BE2C (cell line): ENCODE measurements around the gene PTPRU.

Experiments used
- DNase-seq: peaks from one replicate; pipeline ENCODE4 v3.0.0-alpha.2; 2020
- H3K27me3 ChIP-seq: fragments of 250-450 bp; sonication (Bioruptor Pico); 2 replicates; pipeline ENCODE4 v1.5.1; 2020; ENCODE audit warnings: mild to moderate bottlenecking
- H3K36me3 ChIP-seq: fragments of 250-450 bp; sonication (Bioruptor Pico); 2 replicates; pipeline ENCODE4 v1.5.1; 2020; ENCODE audit warnings: mild to moderate bottlenecking
- H3K4me1 ChIP-seq: fragments of 250-450 bp; sonication (Bioruptor Pico); 2 replicates; pipeline ENCODE4 v1.5.1; 2020
- H3K4me3 ChIP-seq: 2 replicates; pipeline ENCODE4 v1.5.1; 2011; ENCODE audit warnings: low read depth, low read length
- H3K9me3 ChIP-seq: fragments of 250-450 bp; sonication (Bioruptor Pico); 2 replicates; pipeline ENCODE4 v1.5.1; 2020
- TF ChIP-seq, protein P1 (sequence below): IDR thresholded peaks from 2 replicates; pipeline ENCODE4 v1.5.1; 2012; ENCODE audit warnings: mild to moderate bottlenecking, low read depth, low read length

PTPRU gene

DNA sequence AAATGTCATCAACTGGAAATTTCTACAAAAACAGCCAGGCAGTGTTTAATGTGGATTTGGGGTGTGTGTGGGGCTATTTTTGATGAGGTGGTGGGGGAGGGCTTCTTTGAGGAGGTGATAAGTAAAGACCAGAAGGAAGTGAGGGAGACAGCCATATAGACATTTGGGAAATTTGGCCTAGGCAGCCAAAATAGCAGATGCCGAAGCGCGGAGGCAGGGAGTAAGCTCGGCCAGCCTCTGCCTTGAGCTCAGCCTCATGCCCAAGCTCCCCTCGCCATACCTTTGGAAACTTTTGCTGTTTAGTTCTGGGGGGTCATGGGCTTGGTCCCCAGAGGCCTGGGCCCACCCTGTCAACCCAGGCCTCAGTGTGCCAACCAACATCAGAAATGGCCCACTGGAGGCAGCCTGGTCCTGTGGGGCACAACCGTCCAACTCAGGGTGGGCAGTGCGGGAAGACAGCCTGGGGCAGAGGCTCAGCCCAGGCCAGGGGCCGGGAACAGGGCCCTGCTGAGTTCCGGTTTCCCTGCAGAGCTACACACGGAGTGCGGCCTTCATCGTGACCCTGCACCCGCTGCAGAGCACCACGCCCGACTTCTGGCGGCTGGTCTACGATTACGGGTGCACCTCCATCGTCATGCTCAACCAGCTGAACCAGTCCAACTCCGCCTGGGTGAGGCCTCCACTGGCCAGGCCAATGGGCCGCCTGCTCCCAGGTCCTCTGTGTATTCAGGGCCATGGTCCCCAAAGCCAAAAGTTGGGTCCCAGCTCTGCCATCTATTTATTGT lies 84.0 kb downstream of the PTPRU start:
- Histone ChIP-seq H3K4me1 (no peaks in the 10 kb centered on the region), H3K36me3 (no peaks in the 10 kb centered on the region; the same call in 1 of the 2 replicates), H3K27me3 (no peaks in the 10 kb centered on the region), H3K9me3 (no peaks in the 10 kb centered on the region), H3K4me3 (no peak overlapping the region)
- no peak for DNase-seq
- TF ChIP-seq, protein P1, sequence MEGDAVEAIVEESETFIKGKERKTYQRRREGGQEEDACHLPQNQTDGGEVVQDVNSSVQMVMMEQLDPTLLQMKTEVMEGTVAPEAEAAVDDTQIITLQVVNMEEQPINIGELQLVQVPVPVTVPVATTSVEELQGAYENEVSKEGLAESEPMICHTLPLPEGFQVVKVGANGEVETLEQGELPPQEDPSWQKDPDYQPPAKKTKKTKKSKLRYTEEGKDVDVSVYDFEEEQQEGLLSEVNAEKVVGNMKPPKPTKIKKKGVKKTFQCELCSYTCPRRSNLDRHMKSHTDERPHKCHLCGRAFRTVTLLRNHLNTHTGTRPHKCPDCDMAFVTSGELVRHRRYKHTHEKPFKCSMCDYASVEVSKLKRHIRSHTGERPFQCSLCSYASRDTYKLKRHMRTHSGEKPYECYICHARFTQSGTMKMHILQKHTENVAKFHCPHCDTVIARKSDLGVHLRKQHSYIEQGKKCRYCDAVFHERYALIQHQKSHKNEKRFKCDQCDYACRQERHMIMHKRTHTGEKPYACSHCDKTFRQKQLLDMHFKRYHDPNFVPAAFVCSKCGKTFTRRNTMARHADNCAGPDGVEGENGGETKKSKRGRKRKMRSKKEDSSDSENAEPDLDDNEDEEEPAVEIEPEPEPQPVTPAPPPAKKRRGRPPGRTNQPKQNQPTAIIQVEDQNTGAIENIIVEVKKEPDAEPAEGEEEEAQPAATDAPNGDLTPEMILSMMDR: no peak

DNA sequence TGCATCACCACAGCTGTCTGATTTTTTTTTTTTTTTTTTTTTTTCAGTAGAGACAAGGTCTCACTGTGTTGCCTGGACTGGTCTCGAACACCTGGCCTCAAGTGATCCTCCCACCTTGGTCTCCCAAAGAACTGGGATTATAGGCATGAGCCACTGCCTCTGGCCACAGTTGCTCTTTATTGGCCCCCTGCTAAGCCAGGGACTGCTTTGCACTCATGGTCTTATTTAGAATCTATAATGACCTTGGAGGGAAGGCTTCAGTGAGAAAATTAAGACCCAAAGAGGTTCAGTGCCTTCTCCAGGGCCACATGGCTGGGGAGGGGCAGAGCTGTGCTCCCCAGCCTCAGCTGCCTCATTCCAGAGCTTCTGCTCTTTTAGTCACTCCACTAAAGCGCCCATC lies 84.9 kb downstream of the PTPRU start:
- no peaks in the 10 kb centered on the region for H3K4me1 ChIP-seq
- no peak for DNase-seq
- no peaks in the 10 kb centered on the region; the same call in 1 of the 2 replicates for H3K36me3 ChIP-seq
- TF ChIP-seq, protein P1: no peak
- no peak overlapping the region for H3K4me3 ChIP-seq
- H3K9me3 ChIP-seq: no peaks in the 10 kb centered on the region
- no peaks in the 10 kb centered on the region for H3K27me3 ChIP-seq

DNA sequence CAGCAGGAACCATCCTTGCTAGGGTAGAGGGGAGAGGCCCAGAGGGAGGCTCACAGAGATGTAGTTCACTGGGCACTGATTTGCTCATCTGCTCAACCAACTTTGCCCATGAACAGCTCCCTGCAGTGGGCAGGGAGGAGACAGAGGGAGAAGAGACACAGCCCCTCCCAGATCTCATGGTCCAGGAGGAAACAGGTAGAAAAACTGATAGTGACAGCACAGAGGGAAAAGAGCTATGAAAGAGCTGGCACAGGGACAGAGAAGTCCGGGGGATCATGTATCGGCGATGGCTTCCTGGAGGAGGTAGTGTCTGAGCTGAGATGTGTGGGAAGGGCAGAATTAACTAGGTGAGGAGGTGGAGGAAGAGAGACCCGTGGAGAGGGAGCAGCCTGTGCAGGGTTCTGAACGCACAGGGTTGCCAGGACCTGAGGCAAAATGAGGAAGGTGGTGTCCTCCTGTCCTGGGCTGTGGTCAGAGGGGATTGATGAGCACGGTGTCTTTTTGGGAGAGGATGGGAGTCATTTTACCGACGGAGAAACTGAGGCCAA lies 85.9 kb downstream of the PTPRU start:
- H3K9me3 ChIP-seq: no peaks in the 10 kb centered on the region
- no peak overlapping the region for H3K4me3 ChIP-seq
- H3K4me1 ChIP-seq: no peaks in the 10 kb centered on the region
- TF ChIP-seq, protein P1: no peak
- H3K36me3 ChIP-seq: no peaks in the 10 kb centered on the region; the same call in 1 of the 2 replicates
- H3K27me3 ChIP-seq: no peaks in the 10 kb centered on the region
- DNase-seq: no peak

DNA sequence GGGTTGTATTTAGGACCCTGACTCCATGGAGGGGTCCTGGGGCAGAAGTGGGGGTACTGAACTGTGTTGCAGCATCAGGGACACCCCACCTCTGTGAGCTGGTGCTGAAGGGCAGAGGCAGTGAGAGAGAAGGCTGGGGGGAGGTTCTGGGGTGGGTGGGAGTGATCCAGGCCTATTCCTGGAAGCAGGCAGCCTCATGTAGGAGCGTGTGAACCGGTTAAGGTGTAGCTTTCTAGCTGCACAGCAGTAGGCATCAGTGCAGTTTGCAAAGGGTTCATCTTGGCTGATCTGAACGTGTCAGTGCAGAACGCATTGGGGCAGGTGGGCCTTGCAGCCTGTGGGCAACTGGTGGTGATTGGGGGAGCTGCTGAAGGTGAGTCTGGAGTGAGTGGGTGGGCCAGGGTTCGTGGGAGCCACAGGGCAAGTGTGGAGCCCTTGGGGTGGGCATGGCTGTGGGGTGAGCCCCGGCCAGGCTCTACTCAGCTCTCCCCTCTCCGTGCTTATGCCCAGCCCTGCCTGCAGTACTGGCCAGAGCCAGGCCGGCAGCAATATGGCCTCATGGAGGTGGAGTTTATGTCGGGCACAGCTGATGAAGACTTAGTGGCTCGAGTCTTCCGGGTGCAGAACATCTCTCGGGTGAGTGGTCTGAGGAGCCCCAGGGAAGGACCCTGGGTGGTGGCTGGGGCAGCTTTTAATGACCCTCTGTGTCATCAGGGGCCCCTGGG lies 86.7 kb downstream of the PTPRU start:
- Histone ChIP-seq H3K4me3 (no peak overlapping the region), H3K36me3 (no peaks in the 10 kb centered on the region; the same call in 1 of the 2 replicates), H3K9me3 (no peaks in the 10 kb centered on the region), H3K4me1 (no peaks in the 10 kb centered on the region), H3K27me3 (no peaks in the 10 kb centered on the region)
- TF ChIP-seq, protein P1: no peak
- DNase-seq: no peak

DNA sequence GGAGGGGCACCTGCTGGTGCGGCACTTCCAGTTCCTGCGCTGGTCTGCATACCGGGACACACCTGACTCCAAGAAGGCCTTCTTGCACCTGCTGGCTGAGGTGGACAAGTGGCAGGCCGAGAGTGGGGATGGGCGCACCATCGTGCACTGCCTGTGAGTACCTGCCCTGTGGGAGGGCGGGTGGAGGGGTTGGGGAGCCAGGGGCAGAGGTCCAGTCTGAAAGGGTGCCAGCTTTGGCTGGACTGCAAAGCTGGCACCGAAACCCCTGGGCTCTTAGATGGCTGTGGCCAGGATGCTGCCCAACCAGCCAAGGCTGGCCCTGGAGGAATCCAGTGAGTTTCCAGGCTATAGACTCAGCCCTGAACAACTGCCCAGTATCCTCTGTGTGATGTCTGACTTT lies 87.3 kb downstream of the PTPRU start:
- Histone ChIP-seq H3K4me3 (no peak overlapping the region), H3K27me3 (no peaks in the 10 kb centered on the region), H3K36me3 (no peaks in the 10 kb centered on the region; the same call in 1 of the 2 replicates), H3K9me3 (no peaks in the 10 kb centered on the region), H3K4me1 (no peaks in the 10 kb centered on the region)
- TF ChIP-seq, protein P1: no peak
- DNase-seq: no peak

DNA sequence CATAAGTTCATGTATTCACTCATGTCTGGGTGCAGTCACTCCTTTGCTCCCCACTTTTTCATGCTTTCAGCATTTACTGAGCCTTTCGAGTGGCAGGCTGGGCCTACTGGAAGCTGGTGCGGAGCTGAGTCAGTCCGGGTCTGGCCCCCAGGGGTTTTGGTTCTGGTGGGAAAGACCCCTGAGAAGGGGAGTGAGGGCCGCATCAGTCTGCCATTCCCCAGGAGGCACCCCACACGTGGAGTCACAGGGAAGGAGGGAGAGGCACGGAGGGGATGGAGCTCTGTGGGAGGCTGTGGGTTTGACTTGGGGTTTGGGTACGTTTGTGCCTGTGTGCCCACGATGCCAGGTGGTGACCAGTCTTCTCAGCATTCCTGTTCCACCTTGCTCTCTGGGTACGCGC lies 87.9 kb downstream of the PTPRU start:
- DNase-seq: no peak
- Histone ChIP-seq H3K4me1 (no peaks in the 10 kb centered on the region), H3K4me3 (no peak overlapping the region), H3K9me3 (no peaks in the 10 kb centered on the region), H3K27me3 (no peaks in the 10 kb centered on the region), H3K36me3 (no peaks in the 10 kb centered on the region; the same call in 1 of the 2 replicates)
- TF ChIP-seq, protein P1: no peak
